SK-N-SH (cell line): ENCODE data around the gene WDR86. TPM values are rescaled to one million over a fixed set of nuclear protein-coding genes. Genes with fewer than 3 reads are reported as not detected.

Experiments
- CTCF ChIA-PET: fragments of 300-600, 350-600 bp; formaldehyde crosslinking; extraction: SDS; loops from one replicate; lab custom pipeline; 2021; lab: Yijun Ruan, JAX
- POLR2A ChIA-PET: fragments of 350-600 bp; sonication (Branson Sonifier 250); formaldehyde crosslinking; extraction: SDS; loops from one replicate; lab custom pipeline; 2020; ENCODE audit warnings: antibody characterized with exemption, inconsistent platforms; lab: Yijun Ruan, JAX
- DNase-seq: peaks from one replicate; pipeline ENCODE4 v3.0.0; 2012
- H2AFZ ChIP-seq: fragments of 200-600 bp; sonication (generic); 2 replicates; pipeline ENCODE4 v1.8.1; 2016; ENCODE audit warnings: antibody characterized with exemption, mild to moderate bottlenecking, low read depth
- H3F3A ChIP-seq: fragments of 200-600 bp; sonication (generic); replicated peaks from 2 replicates; pipeline ENCODE3; 2016; ENCODE audit warnings: antibody characterized with exemption, mild to moderate bottlenecking; ENCODE audit not compliant: insufficient read depth
- H3K27ac ChIP-seq, 2 experiments: fragments of 200-500 bp in 1 of 2; fragments of 200-600 bp in 1 of 2; sonication (Bioruptor generic) in 1 of 2; sonication (generic), shearing (Covaris generic) in 1 of 2; 2 replicates each; pipeline versions ENCODE4 v1.5.1 to v1.6.1; 2014 to 2016; ENCODE audit warnings: low read depth in 2 of 2, inconsistent platforms in 1 of 2, low read length in 1 of 2, mild to moderate bottlenecking in 1 of 2, mixed read lengths in 1 of 2
- H3K27me3 ChIP-seq: fragments of 200-600 bp; sonication (generic), shearing (Covaris generic); 2 replicates; pipeline ENCODE4 v1.6.1; 2016; ENCODE audit warnings: mixed run types; ENCODE audit not compliant: insufficient read depth
- H3K36me3 ChIP-seq, 2 experiments: fragments of 200-500 bp in 1 of 2; fragments of 200-600 bp in 1 of 2; sonication (Bioruptor generic) in 1 of 2; sonication (generic) in 1 of 2; replicated peaks in 1 of 2; 2 replicates each; pipeline versions ENCODE3 to v1.5.1; 2014 to 2016; ENCODE audit warnings: low read length in 1 of 2, mild to moderate bottlenecking in 1 of 2; ENCODE audit not compliant: insufficient read depth in 2 of 2, control insufficient read depth in 1 of 2
- H3K4me1 ChIP-seq, 2 experiments: fragments of 200-500 bp in 1 of 2; fragments of 200-600 bp in 1 of 2; sonication (Bioruptor generic) in 1 of 2; sonication (generic), shearing (Covaris generic) in 1 of 2; 2 replicates each; pipeline versions ENCODE4 v1.5.1 to v1.6.1; 2014 to 2016; ENCODE audit warnings: low read depth in 1 of 2, low read length in 1 of 2, mixed run types in 1 of 2; ENCODE audit not compliant: insufficient read depth in 2 of 2, control insufficient read depth in 1 of 2
- H3K4me2 ChIP-seq: fragments of 200-600 bp; sonication (generic), shearing (Covaris generic); 2 replicates; pipeline ENCODE4 v1.6.1; 2017; ENCODE audit warnings: mixed run types
- H3K4me3 ChIP-seq, 2 experiments: fragments of 200-500 bp in 1 of 2; fragments of 200-600 bp in 1 of 2; sonication (Bioruptor generic) in 1 of 2; sonication (generic), shearing (Covaris generic) in 1 of 2; 2 replicates each; pipeline versions ENCODE4 v1.5.1 to v1.8.1; 2014 to 2016; ENCODE audit warnings: low read depth in 2 of 2, inconsistent platforms in 1 of 2, low read length in 1 of 2, mild to moderate bottlenecking in 1 of 2, mixed read lengths in 1 of 2, moderate library complexity in 1 of 2
- H3K79me2 ChIP-seq: fragments of 200-600 bp; sonication (generic); 2 replicates; pipeline ENCODE4 v1.8.1; 2017; ENCODE audit warnings: mild to moderate bottlenecking; ENCODE audit not compliant: insufficient read depth
- H3K9ac ChIP-seq: fragments of 200-600 bp; sonication (generic); 2 replicates; pipeline ENCODE4 v1.6.1; 2017; ENCODE audit warnings: mixed run types
- H3K9me2 ChIP-seq: fragments of 200-600 bp; sonication (generic); 2 replicates; pipeline ENCODE4 v1.6.1; 2017; ENCODE audit warnings: mixed run types
- H3K9me3 ChIP-seq: fragments of 200-600 bp; sonication (generic); 2 replicates; pipeline ENCODE4 v1.6.1; 2017; ENCODE audit warnings: mixed run types, mild to moderate bottlenecking, moderate library complexity
- H4K20me1 ChIP-seq: fragments of 200-600 bp; sonication (generic); 2 replicates; pipeline ENCODE4 v1.6.1; 2017; ENCODE audit warnings: mild to moderate bottlenecking, mixed run types; ENCODE audit not compliant: insufficient read depth
- EZH2phosphoT487 ChIP-seq: fragments of 200-600 bp; sonication (generic); IDR thresholded peaks from 2 replicates; pipeline ENCODE4 v1.6.1; 2017; ENCODE audit warnings: low read depth, mixed run types, mild to moderate bottlenecking, antibody characterized with exemption, moderate library complexity, borderline replicate concordance
- FOXJ3 ChIP-seq: sonication (generic); formaldehyde crosslinking; IDR thresholded peaks from 2 replicates; pipeline ENCODE4 v1.5.1; 2020; ENCODE audit warnings: mild to moderate bottlenecking, missing genetic modification reagents
- GABPA ChIP-seq: IDR thresholded peaks from 2 replicates; pipeline ENCODE4 v1.4.0; 2012; ENCODE audit warnings: low read depth, mild to moderate bottlenecking
- GATA2 ChIP-seq: sonication (generic); formaldehyde crosslinking; IDR thresholded peaks from 2 replicates; pipeline ENCODE4 v1.5.0; 2020; ENCODE audit warnings: mild to moderate bottlenecking, missing genetic modification reagents
- JUND ChIP-seq: IDR thresholded peaks from 2 replicates; pipeline ENCODE4 v1.4.0; 2012
- MEF2A ChIP-seq: IDR thresholded peaks from 2 replicates; pipeline ENCODE4 v1.4.0; 2012; ENCODE audit warnings: low read depth, borderline replicate concordance
- NRF1 ChIP-seq: IDR thresholded peaks from 2 replicates; pipeline ENCODE4 v1.6.1; 2012; ENCODE audit warnings: low read depth, mild to moderate bottlenecking, low read length
- POLR2AphosphoS5 ChIP-seq: IDR thresholded peaks from 2 replicates; pipeline ENCODE4 v1.6.1; 2012; ENCODE audit warnings: low read depth, low read length
- TCF12 ChIP-seq: IDR thresholded peaks from 2 replicates; pipeline ENCODE4 v1.4.0; 2012
- WGBS: methylation state at CpG from one replicate; pipeline ENCODE4 v1.1.6; 2017; ENCODE audit warnings: low lambda C conversion rate; 5-methylcytosine and 5-hydroxymethylcytosine counted together
- polyA plus RNA-seq, 3 experiments: library from polyadenylated mRNA; depleted of rRNA; stranded (reverse); fragments of >200 nt; gene quantifications; 2 replicates each; pipeline ENCODE4 v1.2.3, GENCODE V29; 2012
- TF ChIP-seq, protein P1 (sequence below): IDR thresholded peaks from 2 replicates; pipeline ENCODE4 v1.4.0; 2012; ENCODE audit warnings: low read depth, borderline replicate concordance
- TF ChIP-seq, protein P2 (sequence below): fragments of 200-600 bp; sonication (generic); IDR thresholded peaks from 2 replicates; pipeline ENCODE4 v1.6.1; 2017; ENCODE audit warnings: antibody characterized with exemption, mild to moderate bottlenecking, moderate library complexity
- TF ChIP-seq, protein P3 (sequence below): IDR thresholded peaks from 2 replicates; pipeline ENCODE4; 2012
- TF ChIP-seq, protein P4 (sequence below): fragments of 150-350 bp; IDR thresholded peaks from 2 replicates; pipeline ENCODE4 v1.6.1; 2017; ENCODE audit warnings: antibody characterized with exemption, low read length, low read depth, borderline replicate concordance

WDR86 gene
- polyA plus RNA-seq, 1 of the 3 experiments (the other 2 are of a cell fraction) = 1.0 TPM

DNA sequence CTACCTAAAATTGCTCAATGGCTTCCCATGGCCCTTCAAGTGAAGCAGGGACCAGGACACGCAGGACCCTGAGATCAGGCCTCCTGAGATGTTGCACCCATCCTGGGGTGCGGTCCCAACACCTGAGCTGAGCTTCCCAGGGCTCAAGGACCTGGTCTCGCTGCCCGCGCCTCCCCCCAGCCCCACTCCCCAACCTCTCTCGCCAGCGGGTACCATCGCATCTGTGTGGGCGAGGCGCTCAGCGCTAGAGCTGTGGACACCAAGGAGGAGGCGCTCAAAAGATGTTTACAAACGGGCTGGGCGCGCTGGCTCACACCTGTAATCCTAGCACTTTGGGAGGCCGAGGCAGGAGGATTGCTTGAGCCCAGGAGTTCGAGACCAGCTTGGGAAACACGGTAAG is 37.5 kb upstream of the WDR86 start:
- Histone ChIP-seq H3K9ac (no peak overlapping the region), H2AFZ (no peak overlapping the region), H3K4me3 (no peak overlapping the region), H3K27me3 (no peaks in the 10 kb centered on the region), H3K9me2 (no peaks in the 10 kb centered on the region), H3K9me3 (no peaks in the 10 kb centered on the region), H3F3A (no peaks in the 10 kb centered on the region), H4K20me1 (no peaks in the 10 kb centered on the region), H3K4me1 (no peaks in the 10 kb centered on the region; a peak in 1 of 4 replicates), H3K4me2 (no peak overlapping the region), H3K36me3 (no peaks in the 10 kb centered on the region), H3K79me2 (no peaks in the 10 kb centered on the region), H3K27ac (no peak overlapping the region)
- DNase-seq = no peak
- ChIA-PET POLR2A (interaction anchor here (0.7 kb wide), 1 partner anchor 863 kb away, joined by 3 read pairs; no protein-coding TSS in a partner anchor), CTCF (interaction anchor here (1.0 to 7.5 kb wide), 14 partner anchors 9 to 312 kb away, joined by 3 to 126 read pairs (median 8); partner anchors contain the start of genes CRYGN and WDR86)
- TF ChIP-seq TCF12 = no peak
- TF ChIP-seq, protein P1, sequence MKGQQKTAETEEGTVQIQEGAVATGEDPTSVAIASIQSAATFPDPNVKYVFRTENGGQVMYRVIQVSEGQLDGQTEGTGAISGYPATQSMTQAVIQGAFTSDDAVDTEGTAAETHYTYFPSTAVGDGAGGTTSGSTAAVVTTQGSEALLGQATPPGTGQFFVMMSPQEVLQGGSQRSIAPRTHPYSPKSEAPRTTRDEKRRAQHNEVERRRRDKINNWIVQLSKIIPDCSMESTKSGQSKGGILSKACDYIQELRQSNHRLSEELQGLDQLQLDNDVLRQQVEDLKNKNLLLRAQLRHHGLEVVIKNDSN = no peak
- WGBS = 92% methylated on average over 18 of the region's 18 CpGs

DNA sequence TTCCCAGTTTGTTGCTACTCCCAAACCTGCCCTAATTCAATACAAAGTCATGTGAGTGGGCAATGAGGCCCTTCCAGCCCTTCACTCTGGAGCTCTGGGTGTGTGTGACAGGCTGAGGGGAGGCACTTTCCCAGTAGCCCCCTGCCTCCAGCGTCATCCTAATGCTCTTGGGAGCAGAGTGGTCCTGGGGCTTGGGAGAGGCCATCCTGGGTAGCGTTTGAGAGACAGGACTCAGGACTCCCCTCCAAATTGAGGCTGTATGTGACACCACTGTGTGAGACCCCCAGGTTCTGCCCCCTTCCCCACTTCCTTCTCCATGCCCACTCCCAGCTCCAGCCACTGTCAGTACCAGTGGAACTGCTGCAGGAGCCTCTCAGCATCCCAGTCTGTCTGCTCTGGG is 36.6 kb upstream of the WDR86 start:
- 84% methylated on average over 2 of the region's 2 CpGs for WGBS
- H3K4me3 ChIP-seq = no peak overlapping the region

More for the DNA sequence above, 36.6 kb upstream of the WDR86 start:
- TF ChIP-seq GABPA (no peak), GATA2 (CRISPR knock-in tag) (no peak), NRF1 (no peak), EZH2phosphoT487 (no peak), JUND (no peak), MEF2A (no peak), POLR2AphosphoS5 (no peak), FOXJ3 (CRISPR knock-in tag) (no peak)
- TF ChIP-seq, protein P2, sequence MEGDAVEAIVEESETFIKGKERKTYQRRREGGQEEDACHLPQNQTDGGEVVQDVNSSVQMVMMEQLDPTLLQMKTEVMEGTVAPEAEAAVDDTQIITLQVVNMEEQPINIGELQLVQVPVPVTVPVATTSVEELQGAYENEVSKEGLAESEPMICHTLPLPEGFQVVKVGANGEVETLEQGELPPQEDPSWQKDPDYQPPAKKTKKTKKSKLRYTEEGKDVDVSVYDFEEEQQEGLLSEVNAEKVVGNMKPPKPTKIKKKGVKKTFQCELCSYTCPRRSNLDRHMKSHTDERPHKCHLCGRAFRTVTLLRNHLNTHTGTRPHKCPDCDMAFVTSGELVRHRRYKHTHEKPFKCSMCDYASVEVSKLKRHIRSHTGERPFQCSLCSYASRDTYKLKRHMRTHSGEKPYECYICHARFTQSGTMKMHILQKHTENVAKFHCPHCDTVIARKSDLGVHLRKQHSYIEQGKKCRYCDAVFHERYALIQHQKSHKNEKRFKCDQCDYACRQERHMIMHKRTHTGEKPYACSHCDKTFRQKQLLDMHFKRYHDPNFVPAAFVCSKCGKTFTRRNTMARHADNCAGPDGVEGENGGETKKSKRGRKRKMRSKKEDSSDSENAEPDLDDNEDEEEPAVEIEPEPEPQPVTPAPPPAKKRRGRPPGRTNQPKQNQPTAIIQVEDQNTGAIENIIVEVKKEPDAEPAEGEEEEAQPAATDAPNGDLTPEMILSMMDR = no peak
- TF ChIP-seq, protein P3, sequence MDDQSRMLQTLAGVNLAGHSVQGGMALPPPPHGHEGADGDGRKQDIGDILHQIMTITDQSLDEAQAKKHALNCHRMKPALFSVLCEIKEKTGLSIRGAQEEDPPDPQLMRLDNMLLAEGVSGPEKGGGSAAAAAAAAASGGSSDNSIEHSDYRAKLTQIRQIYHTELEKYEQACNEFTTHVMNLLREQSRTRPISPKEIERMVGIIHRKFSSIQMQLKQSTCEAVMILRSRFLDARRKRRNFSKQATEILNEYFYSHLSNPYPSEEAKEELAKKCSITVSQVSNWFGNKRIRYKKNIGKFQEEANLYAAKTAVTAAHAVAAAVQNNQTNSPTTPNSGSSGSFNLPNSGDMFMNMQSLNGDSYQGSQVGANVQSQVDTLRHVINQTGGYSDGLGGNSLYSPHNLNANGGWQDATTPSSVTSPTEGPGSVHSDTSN = no peak
- TF ChIP-seq, protein P4, sequence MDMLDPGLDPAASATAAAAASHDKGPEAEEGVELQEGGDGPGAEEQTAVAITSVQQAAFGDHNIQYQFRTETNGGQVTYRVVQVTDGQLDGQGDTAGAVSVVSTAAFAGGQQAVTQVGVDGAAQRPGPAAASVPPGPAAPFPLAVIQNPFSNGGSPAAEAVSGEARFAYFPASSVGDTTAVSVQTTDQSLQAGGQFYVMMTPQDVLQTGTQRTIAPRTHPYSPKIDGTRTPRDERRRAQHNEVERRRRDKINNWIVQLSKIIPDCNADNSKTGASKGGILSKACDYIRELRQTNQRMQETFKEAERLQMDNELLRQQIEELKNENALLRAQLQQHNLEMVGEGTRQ = no peak
- TF ChIP-seq, protein P1 = no peak
- Histone ChIP-seq H2AFZ (no peak overlapping the region), H3K9me3 (no peaks in the 10 kb centered on the region), H3K4me1 (no peaks in the 10 kb centered on the region), H4K20me1 (no peaks in the 10 kb centered on the region), H3K9ac (no peak overlapping the region), H3F3A (no peaks in the 10 kb centered on the region), H3K79me2 (no peaks in the 10 kb centered on the region), H3K36me3 (no peaks in the 10 kb centered on the region), H3K4me2 (no peak overlapping the region), H3K9me2 (no peaks in the 10 kb centered on the region), H3K27ac (no peak overlapping the region), H3K27me3 (no peaks in the 10 kb centered on the region)
- DNase-seq = no peak
- ChIA-PET CTCF (interaction anchor here (1.2 to 7.5 kb wide), 4 partner anchors 8 to 313 kb away, joined by 3 to 126 read pairs (median 10); no protein-coding TSS in a partner anchor), POLR2A (no interaction called here)
